H1 (cell line): ENCODE data around the gene NUDT1. TPM values are rescaled to one million over a fixed set of nuclear protein-coding genes. Genes with fewer than 3 reads are reported as not detected.
A peak's percentile ranks its signal among the peaks of the same experiment; 100 is the strongest.

ENCODE experiments used
- CTCF ChIA-PET: fragments of 300-600 bp; sonication (Branson Sonifier 250); formaldehyde crosslinking; loops from one replicate; lab custom pipeline; 2021; ENCODE audit not compliant: partially characterized antibody; lab: Charles Lee
- POLR2A ChIA-PET: fragments of 300-600 bp; sonication (Branson Sonifier 250); formaldehyde crosslinking; loops from one replicate; lab custom pipeline; 2021; ENCODE audit warnings: inconsistent platforms; ENCODE audit not compliant: partially characterized antibody; lab: Charles Lee
- DNase-seq, 2 experiments: peaks; one replicate each; pipeline versions ENCODE4 v3.0.0 to v3.0.0-alpha.2; 2010 to 2022; ENCODE audit warnings: low spot score in 2 of 2, low read depth in 1 of 2, mixed read lengths in 1 of 2
- FAIRE-seq: peaks from 2 replicates; lab custom pipeline; 2011; peaks lifted over from hg19 to GRCh38; lab: Jason Lieb, UNC
- H2AFZ ChIP-seq: 2 replicates; pipeline ENCODE4 v1.8.1; 2012; ENCODE audit warnings: low read length, inconsistent platforms
- H2AK5ac ChIP-seq: 2 replicates; pipeline ENCODE4 v1.6.1; 2013; ENCODE audit warnings: low read depth, low read length
- H2BK120ac ChIP-seq: replicated peaks from 2 replicates; pipeline ENCODE3; 2013; ENCODE audit warnings: low read depth, low read length, inconsistent platforms
- H2BK12ac ChIP-seq: 2 replicates; pipeline ENCODE4 v1.6.1; 2013; ENCODE audit warnings: low read depth, low read length
- H2BK15ac ChIP-seq: 2 replicates; pipeline ENCODE4 v1.6.1; 2013; ENCODE audit warnings: low read length
- H2BK20ac ChIP-seq: 2 replicates; pipeline ENCODE4 v1.6.1; 2013; ENCODE audit warnings: low read length
- H2BK5ac ChIP-seq: 2 replicates; pipeline ENCODE4 v1.6.1; 2013; ENCODE audit warnings: low read depth, low read length
- H3K14ac ChIP-seq: 2 replicates; pipeline ENCODE4 v1.6.1; 2013; ENCODE audit warnings: inconsistent platforms; ENCODE audit not compliant: insufficient read length
- H3K18ac ChIP-seq: 2 replicates; pipeline ENCODE4 v1.6.1; 2013; ENCODE audit warnings: low read length; ENCODE audit errors: extremely low read depth
- H3K23ac ChIP-seq: 2 replicates; pipeline ENCODE4 v1.6.1; 2013; ENCODE audit warnings: inconsistent platforms; ENCODE audit not compliant: insufficient read length
- H3K23me2 ChIP-seq: 2 replicates; pipeline ENCODE4 v1.6.1; 2013; ENCODE audit warnings: low read depth, low read length
- H3K27ac ChIP-seq: 2 replicates; pipeline ENCODE4 v1.6.1; 2011; ENCODE audit warnings: low read depth, low read length, inconsistent platforms
- H3K27me3 ChIP-seq, 4 experiments: replicated peaks in 1 of 4; 1 replicate in 1 of 4; 2 replicates in 3 of 4; pipeline versions ENCODE4 v1.6.1 to v1.8.1; 2011 to 2013; ENCODE audit warnings: low read length in 3 of 4, mild to moderate bottlenecking in 3 of 4, inconsistent platforms in 2 of 4, mixed read lengths in 2 of 4, moderate library complexity in 1 of 4; ENCODE audit not compliant: control insufficient read depth in 3 of 4, insufficient read depth in 3 of 4; ENCODE audit errors: extremely low read depth in 1 of 4
- H3K36me3 ChIP-seq, 4 experiments: 2 replicates each; pipeline versions ENCODE4 v1.6.1 to v1.8.1; 2011 to 2013; ENCODE audit warnings: mild to moderate bottlenecking in 4 of 4, low read length in 3 of 4, moderate library complexity in 2 of 4, control low read depth in 1 of 4, inconsistent platforms in 1 of 4; ENCODE audit not compliant: insufficient read depth in 4 of 4, control insufficient read depth in 2 of 4
- H3K4ac ChIP-seq: replicated peaks from 2 replicates; pipeline ENCODE3; 2013; ENCODE audit warnings: low read length, low read depth, mixed read lengths, inconsistent platforms; ENCODE audit not compliant: insufficient read length
- H3K4me1 ChIP-seq, 4 experiments: replicated peaks in 1 of 4; 1 replicate in 1 of 4; 2 replicates in 3 of 4; pipeline versions ENCODE4 v1.6.1 to v1.8.1; 2011 to 2013; ENCODE audit warnings: low read length in 3 of 4, inconsistent platforms in 2 of 4, mixed read lengths in 1 of 4; ENCODE audit not compliant: insufficient read depth in 4 of 4, control insufficient read depth in 3 of 4
- H3K4me2 ChIP-seq, 2 experiments: 2 replicates each; pipeline versions ENCODE4 v1.6.1 to v1.8.1; 2011 to 2013; ENCODE audit warnings: low read depth in 2 of 2, low read length in 2 of 2, control low read depth in 1 of 2, inconsistent platforms in 1 of 2, mild to moderate bottlenecking in 1 of 2; ENCODE audit not compliant: insufficient read depth in 1 of 2
- H3K4me3 ChIP-seq, 4 experiments: fragments of 200-600, 300-600 bp in 1 of 4; sonication (generic), shearing (Covaris generic), sonication (Bioruptor Twin) in 1 of 4; 2 replicates each; pipeline versions ENCODE4 v1.5.1 to v1.8.1; 2011 to 2016; ENCODE audit warnings: low read length in 4 of 4, low read depth in 3 of 4, control low read depth in 2 of 4, inconsistent platforms in 2 of 4, mild to moderate bottlenecking in 2 of 4, mixed read lengths in 1 of 4, moderate library complexity in 1 of 4; ENCODE audit not compliant: insufficient read depth in 2 of 4; ENCODE audit errors: extremely low read depth in 1 of 4
- H3K56ac ChIP-seq: replicated peaks from 2 replicates; pipeline ENCODE3; 2013; ENCODE audit warnings: low read depth, mild to moderate bottlenecking, mixed read lengths, low read length, inconsistent platforms; ENCODE audit not compliant: insufficient read length
- H3K79me1 ChIP-seq: 2 replicates; pipeline ENCODE4 v1.6.1; 2013; ENCODE audit warnings: low read depth, low read length, control low read depth
- H3K79me2 ChIP-seq, 2 experiments: 2 replicates each; pipeline versions ENCODE4 v1.6.1 to v1.8.1; 2012 to 2013; ENCODE audit warnings: low read length in 2 of 2, mild to moderate bottlenecking in 2 of 2, inconsistent platforms in 1 of 2; ENCODE audit not compliant: insufficient read depth in 2 of 2, control insufficient read depth in 1 of 2
- H3K9ac ChIP-seq, 4 experiments: replicated peaks in 1 of 4; 1 replicate in 1 of 4; 2 replicates in 3 of 4; pipeline versions ENCODE4 v1.6.1 to v1.8.1; 2011 to 2013; ENCODE audit warnings: low read depth in 3 of 4, low read length in 3 of 4, control low read depth in 2 of 4, mild to moderate bottlenecking in 2 of 4, moderate library complexity in 2 of 4, inconsistent platforms in 1 of 4; ENCODE audit errors: extremely low read depth in 1 of 4
- H3K9me3 ChIP-seq, 2 experiments: 2 replicates each; pipeline versions ENCODE4 v1.6.1 to v1.8.1; 2012 to 2013; ENCODE audit warnings: mild to moderate bottlenecking in 2 of 2, moderate library complexity in 2 of 2, control low read depth in 1 of 2, inconsistent platforms in 1 of 2, low read depth in 1 of 2, low read length in 1 of 2, mixed read lengths in 1 of 2; ENCODE audit not compliant: insufficient read depth in 2 of 2
- H4K20me1 ChIP-seq, 2 experiments: replicated peaks in 1 of 2; 2 replicates each; pipeline versions ENCODE3 to v1.8.1; 2011 to 2013; ENCODE audit warnings: inconsistent platforms in 2 of 2, low read length in 2 of 2, mild to moderate bottlenecking in 1 of 2; ENCODE audit not compliant: insufficient read depth in 2 of 2, control insufficient read depth in 1 of 2
- H4K5ac ChIP-seq: 2 replicates; pipeline ENCODE4 v1.6.1; 2013; ENCODE audit warnings: low read length, low read depth, mixed read lengths, inconsistent platforms; ENCODE audit not compliant: insufficient read length
- H4K8ac ChIP-seq: 2 replicates; pipeline ENCODE4 v1.8.0; 2013; ENCODE audit warnings: mild to moderate bottlenecking, moderate library complexity, low read length, inconsistent platforms; ENCODE audit not compliant: insufficient read depth; ENCODE audit errors: extremely low read depth
- H4K91ac ChIP-seq: replicated peaks from 2 replicates; pipeline ENCODE3; 2013; ENCODE audit warnings: low read length, mixed read lengths, inconsistent platforms; ENCODE audit not compliant: insufficient read length
- CBX8 ChIP-seq: fragments of 300-800, 300-1000 bp; sonication (generic); IDR thresholded peaks from 2 replicates; pipeline ENCODE4 v1.7.1; 2016; ENCODE audit warnings: low read depth, low read length, borderline replicate concordance
- CHD1 ChIP-seq: IDR thresholded peaks from 2 replicates; pipeline ENCODE4 v1.6.1; 2012; ENCODE audit warnings: low read depth, low read length, improper control_type of control experiment
- CTBP2 ChIP-seq: IDR thresholded peaks from 2 replicates; pipeline ENCODE4 v1.7.0; 2011; ENCODE audit warnings: borderline replicate concordance, mild to moderate bottlenecking, moderate library complexity, mixed read lengths, low read length; ENCODE audit not compliant: insufficient read depth, insufficient read length
- HDAC6 ChIP-seq: IDR thresholded peaks from one replicate; pipeline ENCODE4 v1.7.1; 2012; ENCODE audit warnings: low read depth, mild to moderate bottlenecking, inconsistent platforms, low read length, moderate library complexity
- SAP30 ChIP-seq: fragments of 300-600 bp; sonication (generic); IDR thresholded peaks from 2 replicates; pipeline ENCODE4 v1.7.1; 2012; ENCODE audit warnings: low read length, moderate library complexity, mild to moderate bottlenecking, inconsistent platforms; ENCODE audit not compliant: insufficient read depth, insufficient replicate concordance
- SP2 ChIP-seq: IDR thresholded peaks from 2 replicates; pipeline ENCODE4 v1.6.1; 2012; ENCODE audit warnings: mild to moderate bottlenecking, low read length, inconsistent platforms
- TBP ChIP-seq: IDR thresholded peaks from 2 replicates; pipeline ENCODE4 v1.6.1; 2011; ENCODE audit warnings: low read depth, low read length, improper control_type of control experiment
- TEAD4 ChIP-seq: IDR thresholded peaks from 2 replicates; pipeline ENCODE4 v1.6.1; 2012; ENCODE audit warnings: low read depth, low read length, inconsistent platforms, mixed read lengths
- USF2 ChIP-seq: IDR thresholded peaks from 2 replicates; pipeline ENCODE4 v1.6.1; 2011; ENCODE audit warnings: low read length, improper control_type of control experiment
- WGBS, 2 experiments: shearing (Covaris generic) in 1 of 2; methylation state at CpG; one replicate each; pipeline versions ENCODE4 v1.1.6 to v1.1.7; 2013 to 2015; ENCODE audit warnings: low lambda C conversion rate in 2 of 2, mixed read lengths in 2 of 2, inconsistent platforms in 1 of 2, low coverage in 1 of 2, missing lambda C conversion rate in 1 of 2; ENCODE audit not compliant: insufficient replicate concordance in 2 of 2, insufficient coverage in 1 of 2, insufficient read length in 1 of 2; ENCODE audit errors: extremely low coverage in 1 of 2, missing lambda C conversion rate in 1 of 2; 5-methylcytosine and 5-hydroxymethylcytosine counted together
- polyA plus RNA-seq, 7 experiments: library from polyadenylated mRNA; depleted of rRNA in 3 of 7; stranded (reverse) in 5 of 7; unstranded in 2 of 7; fragments of >200 nt in 5 of 7; fragments of 200-250 nt in 2 of 7; gene quantifications; 1 replicate in 5 of 7; 2 replicates in 1 of 7; 4 replicates in 1 of 7; pipeline versions ENCODE4 v1.2.1 to v1.2.3, GENCODE V29; 2011 to 2013; ENCODE audit warnings: missing spikeins in 2 of 7, mixed read lengths in 2 of 7
- total RNA-seq: library from RNA; stranded (reverse); fragmentation: NEBNext Ultra II Directional; extraction: Animal tissue kit (Norgen Biotek cat#: 25700); gene quantifications from 2 replicates; pipeline ENCODE4 v1.2.1, GENCODE V29; 2021

Gene NUDT1
- total and polyA plus RNA-seq, 2 of the 8 experiments (the other 6 are each of a cell fraction or from before 2014, with no cell fraction given): 76.1 to 89.5 TPM

GRCh38 chr7:2199956-2200583 is 42.0 kb upstream of the NUDT1 start:
- no peaks in the 10 kb centered on the region for H3K23me2 ChIP-seq
- H2AFZ ChIP-seq: no peak overlapping the region
- H3K27me3 ChIP-seq: no peaks in the 10 kb centered on the region
- H3K79me2 ChIP-seq: peaks cover 0 to 3% of the 10 kb centered on the region in 2 experiments; a peak in 1 of 4 replicates
- no peak overlapping the region for H4K91ac ChIP-seq
- no peak overlapping the region for H3K23ac ChIP-seq
- H3K56ac ChIP-seq: no peak overlapping the region
- no peak overlapping the region for H3K14ac ChIP-seq
- H2BK5ac ChIP-seq: no peak overlapping the region
- no peak overlapping the region for H3K4me3 ChIP-seq
- no peak overlapping the region for H3K9ac ChIP-seq
- H4K20me1 ChIP-seq: peaks cover 9 to 18% of the 10 kb centered on the region in 2 experiments
- 93% methylated on average over 12 of the region's 25 CpGs; no CpG with 5 or more reads in 1 of the 2 experiments for whole genome bisulfite sequencing, 2 experiments
- H3K4me1 ChIP-seq: no peaks in the 10 kb centered on the region
- no peak overlapping the region; the same call in 1 of the 2 replicates for H4K8ac ChIP-seq
- H3K79me1 ChIP-seq: peaks cover 4% of the 10 kb centered on the region
- no peak overlapping the region for H2BK20ac ChIP-seq
- H2AK5ac ChIP-seq: no peak overlapping the region
- peak overlapping the region; percentile 53 for H3K4ac ChIP-seq
- H3K36me3 ChIP-seq: peaks cover 0 to 25% (median 16%) of the 10 kb centered on the region in 4 experiments; a peak in 6 of 8 replicates
- ChIA-PET POLR2A (no interaction called here), CTCF (interaction anchor here (1.1 to 2.6 kb wide), 3 partner anchors 8 to 288 kb away, joined by 3 to 8 read pairs (median 4); no protein-coding TSS in a partner anchor)
- no peak overlapping the region for H3K27ac ChIP-seq
- no peak overlapping the region for H3K18ac ChIP-seq
- H2BK12ac ChIP-seq: no peak overlapping the region
- peaks cover 8 to 11% of the 10 kb centered on the region in 2 experiments for H3K9me3 ChIP-seq
- no peak overlapping the region for H2BK15ac ChIP-seq
- TF ChIP-seq SAP30: no peak
- TF ChIP-seq SP2: no peak
- TF ChIP-seq HDAC6: no peak
- TF ChIP-seq CTBP2: no peak
- TF ChIP-seq CHD1: no peak
- no peak for TF ChIP-seq USF2
- no peak for TF ChIP-seq CBX8
- TF ChIP-seq TEAD4: no peak
- TF ChIP-seq TBP: no peak
- no peak overlapping the region for H2BK120ac ChIP-seq
- no peak for FAIRE-seq
- DNase-seq: no peak
- H3K4me2 ChIP-seq: no peak overlapping the region
- no peak overlapping the region for H4K5ac ChIP-seq
